ENCODE data around the gene KLRC1.
"Not testable (repeated sequence)": the region's sequence is repeated elsewhere in the genome, so short reads cannot be mapped to it uniquely, and the experiment has no call there.

- TF ChIP-seq, protein P1, sequence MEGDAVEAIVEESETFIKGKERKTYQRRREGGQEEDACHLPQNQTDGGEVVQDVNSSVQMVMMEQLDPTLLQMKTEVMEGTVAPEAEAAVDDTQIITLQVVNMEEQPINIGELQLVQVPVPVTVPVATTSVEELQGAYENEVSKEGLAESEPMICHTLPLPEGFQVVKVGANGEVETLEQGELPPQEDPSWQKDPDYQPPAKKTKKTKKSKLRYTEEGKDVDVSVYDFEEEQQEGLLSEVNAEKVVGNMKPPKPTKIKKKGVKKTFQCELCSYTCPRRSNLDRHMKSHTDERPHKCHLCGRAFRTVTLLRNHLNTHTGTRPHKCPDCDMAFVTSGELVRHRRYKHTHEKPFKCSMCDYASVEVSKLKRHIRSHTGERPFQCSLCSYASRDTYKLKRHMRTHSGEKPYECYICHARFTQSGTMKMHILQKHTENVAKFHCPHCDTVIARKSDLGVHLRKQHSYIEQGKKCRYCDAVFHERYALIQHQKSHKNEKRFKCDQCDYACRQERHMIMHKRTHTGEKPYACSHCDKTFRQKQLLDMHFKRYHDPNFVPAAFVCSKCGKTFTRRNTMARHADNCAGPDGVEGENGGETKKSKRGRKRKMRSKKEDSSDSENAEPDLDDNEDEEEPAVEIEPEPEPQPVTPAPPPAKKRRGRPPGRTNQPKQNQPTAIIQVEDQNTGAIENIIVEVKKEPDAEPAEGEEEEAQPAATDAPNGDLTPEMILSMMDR (IDR thresholded peaks at IDR 0.05), result not testable (repeated sequence)
- TF ChIP-seq POLR2A (IDR thresholded peaks at IDR 0.05), result not testable (repeated sequence)
Measured at GRCh38 chr12:10396176-10396575, 57.0 kb downstream of the KLRC1 start.

Measured in prostate gland (tissue), 2 donors.